Activated B cell treated with CpG ODN at 0.5 μM for 24 hours (primary cell): Measurements from ENCODE around the gene NEK6. TPM values are rescaled to one million over a fixed set of nuclear protein-coding genes. Genes with fewer than 3 reads are reported as not detected.
A peak's percentile ranks its signal among the peaks of the same experiment; 100 is the strongest.

Experiments
- ATAC-seq: fragments of 200-7000 bp; cut with Tn5 transposase; one replicate; pipeline ENCODE4 v1.10.0; 2021; ENCODE audit warnings: low read depth, mild to moderate bottlenecking, moderate library complexity
- CTCF ChIA-PET: fragments of 350-600 bp; sonication (Branson Sonifier 250); formaldehyde crosslinking; loops from one replicate; lab custom pipeline; 2021; ENCODE audit warnings: antibody characterized with exemption; lab: Charles Lee
- POLR2A ChIA-PET: fragments of 350-600 bp; sonication (Branson Sonifier 250); formaldehyde crosslinking; loops from one replicate; lab custom pipeline; 2021; ENCODE audit warnings: antibody characterized with exemption; lab: Charles Lee
- DNase-seq: peaks from one replicate; pipeline ENCODE4 v3.0.0; 2022
- H3K27ac Mint-ChIP-seq: one replicate; pipeline ENCODE4 v1.8.0; 2020; ENCODE audit warnings: mixed read lengths
- H3K27me3 Mint-ChIP-seq: one replicate; pipeline ENCODE4 v1.8.0; 2021; ENCODE audit warnings: mixed read lengths
- H3K36me3 Mint-ChIP-seq: one replicate; pipeline ENCODE4 v1.8.0; 2021; ENCODE audit warnings: low read depth, mixed read lengths
- H3K4me1 Mint-ChIP-seq: one replicate; pipeline ENCODE4 v1.8.0; 2021; ENCODE audit warnings: mixed read lengths
- H3K4me3 Mint-ChIP-seq: one replicate; pipeline ENCODE4 v1.8.0; 2020; ENCODE audit warnings: mild to moderate bottlenecking, mixed read lengths
- H3K9me3 Mint-ChIP-seq: one replicate; pipeline ENCODE4 v1.8.0; 2020; ENCODE audit warnings: mixed read lengths
- intact Hi-C: fragments of 100-400 bp; cut with micrococcal nuclease; formaldehyde crosslinking; loops from one replicate; pipeline ENCODE4 v1.15.1; 2024
- total RNA-seq: library from RNA; stranded (reverse); gene quantifications from 2 replicates; pipeline ENCODE4 v1.2.3, GENCODE V29; 2022
- TF ChIP-seq, protein P1 (sequence below): fragments of 200-600 bp; IDR thresholded peaks from one replicate; pipeline ENCODE4 v1.8.0; 2022; ENCODE audit warnings: antibody characterized with exemption, mild to moderate bottlenecking

Gene NEK6
- total RNA-seq, 1 donor from 2014 or later, result 110 TPM

GRCh38 chr9:124268661-124269060, 10.9 kb downstream of the NEK6 start:
- intact Hi-C loops, result loop anchor here (10.0 kb wide), 1 partner anchor 264 kb away; no protein-coding TSS in a partner anchor
- peaks cover 94% of the 10 kb centered on the region for H3K4me1 Mint-ChIP-seq
- peaks cover 25% of the 10 kb centered on the region for H3K36me3 Mint-ChIP-seq
- no peaks in the 10 kb centered on the region for H3K9me3 Mint-ChIP-seq
- H3K27ac Mint-ChIP-seq, result peak overlapping the region; percentile 88
- DNase-seq (no peak), ATAC-seq (no peak)
- no peak overlapping the region for H3K4me3 Mint-ChIP-seq
- CTCF ChIA-PET, result interaction anchor here (0.5 kb wide), 1 partner anchor 877 kb away, joined by 4 read pairs; no protein-coding TSS in a partner anchor
- TF ChIP-seq, protein P1, sequence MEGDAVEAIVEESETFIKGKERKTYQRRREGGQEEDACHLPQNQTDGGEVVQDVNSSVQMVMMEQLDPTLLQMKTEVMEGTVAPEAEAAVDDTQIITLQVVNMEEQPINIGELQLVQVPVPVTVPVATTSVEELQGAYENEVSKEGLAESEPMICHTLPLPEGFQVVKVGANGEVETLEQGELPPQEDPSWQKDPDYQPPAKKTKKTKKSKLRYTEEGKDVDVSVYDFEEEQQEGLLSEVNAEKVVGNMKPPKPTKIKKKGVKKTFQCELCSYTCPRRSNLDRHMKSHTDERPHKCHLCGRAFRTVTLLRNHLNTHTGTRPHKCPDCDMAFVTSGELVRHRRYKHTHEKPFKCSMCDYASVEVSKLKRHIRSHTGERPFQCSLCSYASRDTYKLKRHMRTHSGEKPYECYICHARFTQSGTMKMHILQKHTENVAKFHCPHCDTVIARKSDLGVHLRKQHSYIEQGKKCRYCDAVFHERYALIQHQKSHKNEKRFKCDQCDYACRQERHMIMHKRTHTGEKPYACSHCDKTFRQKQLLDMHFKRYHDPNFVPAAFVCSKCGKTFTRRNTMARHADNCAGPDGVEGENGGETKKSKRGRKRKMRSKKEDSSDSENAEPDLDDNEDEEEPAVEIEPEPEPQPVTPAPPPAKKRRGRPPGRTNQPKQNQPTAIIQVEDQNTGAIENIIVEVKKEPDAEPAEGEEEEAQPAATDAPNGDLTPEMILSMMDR, result no peak
- no peaks in the 10 kb centered on the region for H3K27me3 Mint-ChIP-seq
- POLR2A ChIA-PET, result interaction anchor here (1.1 to 1.2 kb wide), 2 partner anchors 22 to 71 kb away, joined by 3 to 4 read pairs; no protein-coding TSS in a partner anchor

GRCh38 chr9:124269556-124269955, 11.8 kb downstream of the NEK6 start:
- Mint-ChIP-seq H3K36me3 (peaks cover 27% of the 10 kb centered on the region), H3K27me3 (no peaks in the 10 kb centered on the region), H3K4me1 (peaks cover 94% of the 10 kb centered on the region), H3K27ac (peak overlapping the region; percentile 88), H3K4me3 (no peak overlapping the region), H3K9me3 (no peaks in the 10 kb centered on the region)
- ChIA-PET CTCF (no interaction called here), POLR2A (interaction anchor here (0.7 kb wide), 1 partner anchor 72 kb away, joined by 3 read pairs; no protein-coding TSS in a partner anchor)
- DNase-seq (no peak), ATAC-seq (no peak)
- intact Hi-C loops, result loop anchor here (10.0 kb wide), 1 partner anchor 265 kb away; no protein-coding TSS in a partner anchor
- TF ChIP-seq, protein P1, result no peak

GRCh38 chr9:124270504-124271335, 13.0 kb downstream of the NEK6 start:
- intact Hi-C loops, result no loop called here
- H3K27ac Mint-ChIP-seq, result peak overlapping the region; percentile 88
- peaks cover 93% of the 10 kb centered on the region for H3K4me1 Mint-ChIP-seq
- H3K27me3 Mint-ChIP-seq, result no peaks in the 10 kb centered on the region
- CTCF ChIA-PET, result no interaction called here
- TF ChIP-seq, protein P1, result no peak
- no peak overlapping the region for H3K4me3 Mint-ChIP-seq
- no peaks in the 10 kb centered on the region for H3K9me3 Mint-ChIP-seq
- no peak for DNase-seq
- H3K36me3 Mint-ChIP-seq, result peaks cover 32% of the 10 kb centered on the region
- no peak for ATAC-seq
- POLR2A ChIA-PET, result interaction anchor here (0.7 kb wide), 1 partner anchor 53 kb away, joined by 3 read pairs; no protein-coding TSS in a partner anchor

DNA sequence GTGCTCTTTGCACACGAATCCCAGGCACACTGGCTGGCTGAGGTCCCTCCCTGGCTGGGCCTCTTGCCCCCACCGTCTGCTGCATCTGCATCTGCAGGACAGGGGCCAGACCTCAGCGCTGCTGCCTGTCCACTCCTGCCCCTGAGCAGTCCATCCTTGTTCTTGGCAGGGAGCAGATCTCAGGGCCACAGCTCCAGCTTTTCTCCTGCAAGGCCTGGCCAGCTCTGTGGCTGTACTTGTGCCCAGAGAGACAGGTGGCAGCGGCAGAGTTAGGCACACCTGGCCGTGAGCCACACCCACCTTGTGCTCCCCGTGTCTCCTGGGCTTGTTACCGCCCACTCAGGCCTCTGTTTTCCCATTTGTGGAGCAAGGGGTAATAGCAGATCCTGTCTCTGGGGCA, 13.9 kb downstream of the NEK6 start:
- ATAC-seq, result no peak
- CTCF ChIA-PET, result no interaction called here
- Mint-ChIP-seq H3K27ac (peak overlapping the region; percentile 73), H3K27me3 (no peaks in the 10 kb centered on the region), H3K4me3 (no peak overlapping the region), H3K9me3 (no peaks in the 10 kb centered on the region), H3K36me3 (peaks cover 32% of the 10 kb centered on the region), H3K4me1 (peaks cover 93% of the 10 kb centered on the region)
- no peak for DNase-seq
- TF ChIP-seq, protein P1, result no peak
- POLR2A ChIA-PET, result no interaction called here
- intact Hi-C loops, result no loop called here

DNA sequence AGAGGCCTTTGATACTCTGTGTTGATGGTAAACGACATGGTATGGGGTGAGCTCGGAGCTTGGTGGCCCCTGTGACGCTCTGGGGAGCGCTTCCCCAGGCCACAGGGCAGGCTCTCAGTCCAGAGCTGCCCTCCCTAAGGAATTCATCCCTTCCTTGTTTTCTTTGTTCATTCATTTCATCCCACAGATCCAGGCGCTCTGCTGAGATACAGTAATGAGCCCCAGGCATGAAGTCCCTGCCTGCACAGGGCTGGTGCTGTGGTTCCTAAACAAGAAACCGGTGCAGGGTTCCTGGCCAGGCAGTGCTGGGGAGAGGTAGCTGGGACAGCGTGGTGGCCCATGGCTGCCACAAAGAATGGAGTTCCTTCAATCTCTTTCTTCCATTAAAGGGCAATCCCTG, 14.4 kb downstream of the NEK6 start:
- CTCF ChIA-PET, result no interaction called here
- H3K4me1 Mint-ChIP-seq, result peaks cover 91% of the 10 kb centered on the region

More for the DNA sequence above, 14.4 kb downstream of the NEK6 start:
- DNase-seq (no peak), ATAC-seq (no peak)
- H3K36me3 Mint-ChIP-seq, result peaks cover 32% of the 10 kb centered on the region
- TF ChIP-seq, protein P1, result no peak
- intact Hi-C loops, result no loop called here
- POLR2A ChIA-PET, result no interaction called here
- H3K27ac Mint-ChIP-seq, result peak overlapping the region; percentile 73
- H3K4me3 Mint-ChIP-seq, result no peak overlapping the region
- H3K27me3 Mint-ChIP-seq, result no peaks in the 10 kb centered on the region
- no peaks in the 10 kb centered on the region for H3K9me3 Mint-ChIP-seq
